Measurements from ENCODE around the gene ABCB4. TPM values are rescaled to one million over a fixed set of nuclear protein-coding genes. Genes with fewer than 3 reads are reported as not detected.
A peak's percentile ranks its signal among the peaks of the same experiment; 100 is the strongest.

Gene ABCB4
- total RNA-seq, 1 experiment from 2014 or later = not detected

- no peaks in the 10 kb centered on the region for H3K9me2 ChIP-seq (ENCODE audit: insufficient read depth)
- H3K9ac ChIP-seq (ENCODE audit: low read length) = no peak overlapping the region
- no peaks in the 10 kb centered on the region for H3K9me3 ChIP-seq (ENCODE audit: control insufficient read depth in 1 of 2, insufficient read depth in 1 of 2, low read depth in 1 of 2, low read length in 2 of 2)
- H3K4me1 ChIP-seq (ENCODE audit: control insufficient read depth in 1 of 2, insufficient read depth in 2 of 2, low read length in 2 of 2) = no peaks in the 10 kb centered on the region
- no peak overlapping the region for H3K27ac ChIP-seq (ENCODE audit: low read depth, low read length)
- no peak overlapping the region for H3K4me2 ChIP-seq (ENCODE audit: low read length)
- no peaks in the 10 kb centered on the region for H3K79me2 ChIP-seq (ENCODE audit: insufficient read depth, low read length)
- no peak overlapping the region for H2AFZ ChIP-seq (ENCODE audit: low read depth, low read length, poor library complexity, severe bottlenecking)
- no peak for TF ChIP-seq ZNF274 (IDR thresholded peaks at IDR 0.05; ENCODE audit: low read depth, low read length)
- TF ChIP-seq JUND (IDR thresholded peaks at IDR 0.05) = no peak
- TF ChIP-seq POLR2AphosphoS5 (IDR thresholded peaks at IDR 0.05; ENCODE audit: low read depth, low read length) = no peak
- TF ChIP-seq RAD21 (IDR thresholded peaks at IDR 0.05; ENCODE audit: low read depth) = no peak
- TF ChIP-seq TCF7L2 (IDR thresholded peaks at IDR 0.05; ENCODE audit: borderline replicate concordance, extremely low read depth, insufficient read depth, insufficient read length) = peak; percentile 82
- TF ChIP-seq CBX3 (IDR thresholded peaks at IDR 0.05; ENCODE audit: low read depth) = no peak
- H3K36me3 ChIP-seq (ENCODE audit: control insufficient read depth in 1 of 2, insufficient read depth in 2 of 2, low read length in 2 of 2) = no peaks in the 10 kb centered on the region
- no peak for DNase-seq (ENCODE audit: low read depth, low spot score)
- CTCF ChIA-PET = no interaction called here
- no peaks in the 10 kb centered on the region for H3K27me3 ChIP-seq (ENCODE audit: insufficient read depth, low read length)
- no TSS peak for BruUV-seq (replicated peaks)
- RAD21 ChIA-PET (ENCODE audit: low non-redundant PET in 1 of 2, low total read pairs in 2 of 2, uncharacterized antibody in 2 of 2, unreplicated experiment in 2 of 2) = no interaction called here
- POLR2A ChIA-PET = no interaction called here
- H4K20me1 ChIP-seq (ENCODE audit: insufficient read depth) = no peaks in the 10 kb centered on the region
- no peak for ATAC-seq
- no peak overlapping the region for H3K4me3 ChIP-seq (replicated peaks in 1 of 2; ENCODE audit: low read depth in 1 of 2, low read length in 2 of 2)
- intact Hi-C loops (cut with micrococcal nuclease) = no loop called here
Observed at GRCh38 chr7:87474533-87475358, 734 bp downstream of the ABCB4 start.

GRCh38 chr7:87473986-87474385 is 1.5 kb downstream of the ABCB4 start:
- Histone ChIP-seq H3K9me2 (ENCODE audit: insufficient read depth) (no peaks in the 10 kb centered on the region), H3K27ac (ENCODE audit: low read depth, low read length) (no peak overlapping the region), H3K79me2 (ENCODE audit: insufficient read depth, low read length) (no peaks in the 10 kb centered on the region), H3K36me3 (ENCODE audit: control insufficient read depth in 1 of 2, insufficient read depth in 2 of 2, low read length in 2 of 2) (no peaks in the 10 kb centered on the region), H2AFZ (ENCODE audit: low read depth, low read length, poor library complexity, severe bottlenecking) (no peak overlapping the region), H4K20me1 (ENCODE audit: insufficient read depth) (no peaks in the 10 kb centered on the region), H3K27me3 (ENCODE audit: insufficient read depth, low read length) (no peaks in the 10 kb centered on the region), H3K4me2 (ENCODE audit: low read length) (no peak overlapping the region), H3K4me3 (replicated peaks in 1 of 2; ENCODE audit: low read depth in 1 of 2, low read length in 2 of 2) (no peak overlapping the region), H3K9ac (ENCODE audit: low read length) (no peak overlapping the region), H3K9me3 (ENCODE audit: control insufficient read depth in 1 of 2, insufficient read depth in 1 of 2, low read depth in 1 of 2, low read length in 2 of 2) (no peaks in the 10 kb centered on the region), H3K4me1 (ENCODE audit: control insufficient read depth in 1 of 2, insufficient read depth in 2 of 2, low read length in 2 of 2) (no peaks in the 10 kb centered on the region)
- ChIA-PET CTCF (no interaction called here), POLR2A (no interaction called here), RAD21 (ENCODE audit: low non-redundant PET in 1 of 2, low total read pairs in 2 of 2, uncharacterized antibody in 2 of 2, unreplicated experiment in 2 of 2) (no interaction called here)
- ATAC-seq = no peak
- intact Hi-C loops (cut with micrococcal nuclease) = no loop called here
- no TSS peak for BruUV-seq (replicated peaks)
- no peak for DNase-seq (ENCODE audit: low read depth, low spot score)
- TF ChIP-seq JUND (IDR thresholded peaks at IDR 0.05) (no peak), SP1 (IDR thresholded peaks at IDR 0.05; ENCODE audit: low read depth) (no peak), ATF3 (IDR thresholded peaks at IDR 0.05) (no peak), CTCF (IDR thresholded peaks at IDR 0.05 in 2 of 3, conservative IDR thresholded peaks at IDR 0.05 in 1 of 3; ENCODE audit: borderline replicate concordance in 1 of 3, insufficient read depth in 1 of 3, low read depth in 2 of 3, low read length in 2 of 3) (no peak), RAD21 (IDR thresholded peaks at IDR 0.05; ENCODE audit: low read depth) (no peak), CBX3 (IDR thresholded peaks at IDR 0.05; ENCODE audit: low read depth) (no peak), MAX (IDR thresholded peaks at IDR 0.05) (no peak), ZBTB33 (IDR thresholded peaks at IDR 0.05; ENCODE audit: extremely low read depth, insufficient replicate concordance, low read length) (no peak), SRF (IDR thresholded peaks at IDR 0.05; ENCODE audit: low read depth) (no peak), SIN3A (IDR thresholded peaks at IDR 0.05; ENCODE audit: low read depth) (no peak), EZH2 (IDR thresholded peaks at IDR 0.05) (no peak), EGR1 (IDR thresholded peaks at IDR 0.05; ENCODE audit: low read depth) (no peak), ZFX (IDR thresholded peaks at IDR 0.05) (no peak)

Measured in HCT116 (cell line).